ENCODE data around the gene PLEKHA7. TPM values are rescaled to one million over a fixed set of nuclear protein-coding genes. Genes with fewer than 3 reads are reported as not detected.

The PLEKHA7 gene
- total RNA-seq, 2 donors from 2014 or later = 10.8 to 17.6 TPM

GRCh38 chr11:16750417-16750816 lies 263.8 kb downstream of the PLEKHA7 start:
- DNase-seq (ENCODE audit: low spot score) = no peak
- no peaks in the 10 kb centered on the region for H3K27me3 ChIP-seq (replicated peaks; ENCODE audit: insufficient read depth)
- peaks cover 5 to 9% of the 10 kb centered on the region in 2 donors for H3K4me1 ChIP-seq (ENCODE audit: control insufficient read depth in 1 of 2, low read depth in 2 of 2)
- H3K36me3 ChIP-seq = peaks cover 73% of the 10 kb centered on the region
- no peak overlapping the region for H3K4me3 ChIP-seq
- no peak for ATAC-seq (ENCODE audit: insufficient number of reproducible peaks, low FRiP score, low read depth)
- H3K9me3 ChIP-seq = no peaks in the 10 kb centered on the region
- no peak overlapping the region for H3K27ac ChIP-seq
- no peak for TF ChIP-seq CTCF (IDR thresholded peaks at IDR 0.05)

GRCh38 chr11:16749666-16750065 lies 264.5 kb downstream of the PLEKHA7 start:
- Histone ChIP-seq H3K9me3 (no peaks in the 10 kb centered on the region), H3K27ac (no peak overlapping the region), H3K27me3 (replicated peaks; ENCODE audit: insufficient read depth) (no peaks in the 10 kb centered on the region), H3K4me3 (no peak overlapping the region), H3K4me1 (ENCODE audit: control insufficient read depth in 1 of 2, low read depth in 2 of 2) (peaks cover 13 to 14% of the 10 kb centered on the region in 2 donors), H3K36me3 (peaks cover 70% of the 10 kb centered on the region)
- DNase-seq (ENCODE audit: low spot score) (no peak), ATAC-seq (ENCODE audit: insufficient number of reproducible peaks, low FRiP score, low read depth) (no peak)
- no peak for TF ChIP-seq CTCF (IDR thresholded peaks at IDR 0.05)

- Histone ChIP-seq H3K9me3 (no peaks in the 10 kb centered on the region), H3K27me3 (replicated peaks; ENCODE audit: insufficient read depth) (no peaks in the 10 kb centered on the region), H3K4me3 (no peak overlapping the region), H3K27ac (no peak overlapping the region), H3K36me3 (peaks cover 68% of the 10 kb centered on the region), H3K4me1 (ENCODE audit: control insufficient read depth in 1 of 2, low read depth in 2 of 2) (peaks cover 15 to 20% of the 10 kb centered on the region in 2 donors)
- no peak for TF ChIP-seq CTCF (IDR thresholded peaks at IDR 0.05)
- ATAC-seq (ENCODE audit: insufficient number of reproducible peaks, low FRiP score, low read depth) (no peak), DNase-seq (ENCODE audit: low spot score) (no peak)
Observed at GRCh38 chr11:16749092-16749491, 265.1 kb downstream of the PLEKHA7 start.

- H3K36me3 ChIP-seq = peaks cover 42% of the 10 kb centered on the region
- DNase-seq (ENCODE audit: low spot score) = no peak
- H3K4me1 ChIP-seq (ENCODE audit: control insufficient read depth in 1 of 2, low read depth in 2 of 2) = peaks cover 30 to 45% of the 10 kb centered on the region in 2 donors
- H3K27ac ChIP-seq = no peak overlapping the region
- ATAC-seq (ENCODE audit: insufficient number of reproducible peaks, low FRiP score, low read depth) = no peak
- H3K27me3 ChIP-seq (replicated peaks; ENCODE audit: insufficient read depth) = no peaks in the 10 kb centered on the region
- H3K9me3 ChIP-seq = no peaks in the 10 kb centered on the region
- TF ChIP-seq CTCF (IDR thresholded peaks at IDR 0.05) = no peak
- H3K4me3 ChIP-seq = no peak overlapping the region
Observed at GRCh38 chr11:16745950-16746605, 268.1 kb downstream of the PLEKHA7 start.

GRCh38 chr11:16744128-16744725 lies 270.0 kb downstream of the PLEKHA7 start:
- Histone ChIP-seq H3K27me3 (replicated peaks; ENCODE audit: insufficient read depth) (no peaks in the 10 kb centered on the region), H3K4me1 (ENCODE audit: control insufficient read depth in 1 of 2, low read depth in 2 of 2) (peaks cover 43 to 63% of the 10 kb centered on the region in 2 donors), H3K27ac (no peak overlapping the region), H3K36me3 (peaks cover 24% of the 10 kb centered on the region), H3K9me3 (no peaks in the 10 kb centered on the region), H3K4me3 (no peak overlapping the region)
- no peak for DNase-seq (ENCODE audit: low spot score)
- ATAC-seq (ENCODE audit: insufficient number of reproducible peaks, low FRiP score, low read depth) = no peak
- no peak for TF ChIP-seq CTCF (IDR thresholded peaks at IDR 0.05)
